Measurements from ENCODE around the gene SDCBP2.

DNA sequence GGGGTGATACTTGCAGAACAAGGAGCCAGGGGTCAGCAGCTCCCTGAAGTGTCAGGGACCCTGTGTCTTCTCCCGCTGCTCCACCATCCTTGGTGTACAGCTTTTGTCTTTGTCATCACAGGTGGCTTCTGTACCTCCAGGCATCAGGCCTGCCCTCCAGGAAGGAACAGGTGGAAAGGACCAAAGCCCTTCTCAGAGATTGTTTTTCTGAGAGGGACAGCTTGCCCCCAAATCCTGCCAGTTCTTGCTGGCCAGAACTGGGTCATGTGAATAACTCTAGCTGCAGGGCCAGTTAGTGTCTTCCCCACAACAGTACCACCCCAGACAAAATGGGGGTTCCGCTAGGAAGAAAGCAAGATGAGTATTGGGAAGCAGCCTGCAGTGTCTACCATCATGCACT, 31.5 kb downstream of the SDCBP2 start:
- TF ChIP-seq, protein P1, sequence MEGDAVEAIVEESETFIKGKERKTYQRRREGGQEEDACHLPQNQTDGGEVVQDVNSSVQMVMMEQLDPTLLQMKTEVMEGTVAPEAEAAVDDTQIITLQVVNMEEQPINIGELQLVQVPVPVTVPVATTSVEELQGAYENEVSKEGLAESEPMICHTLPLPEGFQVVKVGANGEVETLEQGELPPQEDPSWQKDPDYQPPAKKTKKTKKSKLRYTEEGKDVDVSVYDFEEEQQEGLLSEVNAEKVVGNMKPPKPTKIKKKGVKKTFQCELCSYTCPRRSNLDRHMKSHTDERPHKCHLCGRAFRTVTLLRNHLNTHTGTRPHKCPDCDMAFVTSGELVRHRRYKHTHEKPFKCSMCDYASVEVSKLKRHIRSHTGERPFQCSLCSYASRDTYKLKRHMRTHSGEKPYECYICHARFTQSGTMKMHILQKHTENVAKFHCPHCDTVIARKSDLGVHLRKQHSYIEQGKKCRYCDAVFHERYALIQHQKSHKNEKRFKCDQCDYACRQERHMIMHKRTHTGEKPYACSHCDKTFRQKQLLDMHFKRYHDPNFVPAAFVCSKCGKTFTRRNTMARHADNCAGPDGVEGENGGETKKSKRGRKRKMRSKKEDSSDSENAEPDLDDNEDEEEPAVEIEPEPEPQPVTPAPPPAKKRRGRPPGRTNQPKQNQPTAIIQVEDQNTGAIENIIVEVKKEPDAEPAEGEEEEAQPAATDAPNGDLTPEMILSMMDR (IDR thresholded peaks at IDR 0.05): no peak
- TF ChIP-seq POLR2A (IDR thresholded peaks at IDR 0.05): no peak
